EL (cell line): ENCODE results near the gene ARHGAP29.
"Not testable (repeated sequence)": the region's sequence is repeated elsewhere in the genome, so short reads cannot be mapped to it uniquely, and the experiment has no call there.

Experiments used
- DNase-seq: peaks from one replicate; pipeline ENCODE4 v3.0.0-alpha.2; 2016

Gene ARHGAP29

GRCh38 chr1:94169126-94169525, 68.3 kb downstream of the ARHGAP29 start:
- no peak for DNase-seq

GRCh38 chr1:94165843-94166242, 71.5 kb downstream of the ARHGAP29 start:
- no peak for DNase-seq

- DNase-seq = not testable (repeated sequence)
Measured at GRCh38 chr1:94164885-94165284, 72.5 kb downstream of the ARHGAP29 start.

- peak; percentile 52 for DNase-seq
Measured at GRCh38 chr1:94164121-94164520, 73.3 kb downstream of the ARHGAP29 start.

- not testable (repeated sequence) for DNase-seq
Measured at GRCh38 chr1:94163249-94163648, 74.1 kb downstream of the ARHGAP29 start.

- peak; percentile 67 for DNase-seq
Measured at GRCh38 chr1:94160811-94161210, 76.6 kb downstream of the ARHGAP29 start.

- DNase-seq = no peak
Measured at GRCh38 chr1:94156096-94156625, 81.2 kb downstream of the ARHGAP29 start.

GRCh38 chr1:94154989-94155388, 82.4 kb downstream of the ARHGAP29 start:
- no peak for DNase-seq

- DNase-seq = no peak
Measured at GRCh38 chr1:94153133-94153532, 84.3 kb downstream of the ARHGAP29 start.

GRCh38 chr1:94149166-94149565, 88.2 kb downstream of the ARHGAP29 start:
- not testable (repeated sequence) for DNase-seq

GRCh38 chr1:94146273-94146672, 91.1 kb downstream of the ARHGAP29 start:
- no peak for DNase-seq

- no peak for DNase-seq
Measured at GRCh38 chr1:94144836-94145235, 92.5 kb downstream of the ARHGAP29 start.

- no peak for DNase-seq
Measured at GRCh38 chr1:94143809-94144176, 93.6 kb downstream of the ARHGAP29 start.

- no peak for DNase-seq
Measured at GRCh38 chr1:94143173-94143808, 94.1 kb downstream of the ARHGAP29 start.

GRCh38 chr1:94142583-94142982, 94.8 kb downstream of the ARHGAP29 start:
- no peak for DNase-seq

- DNase-seq = peak; percentile 71
Measured at GRCh38 chr1:94142022-94142421, 95.4 kb downstream of the ARHGAP29 start.

GRCh38 chr1:94132111-94132510, 105.3 kb downstream of the ARHGAP29 start:
- DNase-seq = no peak

- DNase-seq = peak; percentile 59
Measured at GRCh38 chr1:94130851-94131595, 106.4 kb downstream of the ARHGAP29 start.

- DNase-seq = no peak
Measured at GRCh38 chr1:94126651-94127050, 110.7 kb downstream of the ARHGAP29 start.

GRCh38 chr1:94125551-94126514, 111.6 kb downstream of the ARHGAP29 start:
- DNase-seq = no peak

- DNase-seq = no peak
Measured at GRCh38 chr1:94124538-94124937, 112.8 kb downstream of the ARHGAP29 start.

GRCh38 chr1:94122201-94122970, 115.0 kb downstream of the ARHGAP29 start:
- DNase-seq = no peak
